Activated CD4-positive, alpha-beta T cell treated with anti-CD3 and anti-CD28 coated beads, Interleukin-2, amount 10 ng/mL, durations not matched to agents 24 days and 14 days (primary cell): ENCODE data around the gene CD163. TPM values are rescaled to one million over a fixed set of nuclear protein-coding genes. Genes with fewer than 3 reads are reported as not detected.
"Not testable (repeated sequence)": the region's sequence is repeated elsewhere in the genome, so short reads cannot be mapped to it uniquely, and the experiment has no call there.

Experiments
- DNase-seq: peaks from one replicate; pipeline ENCODE4 v3.0.0; 2022
- H3K27ac Mint-ChIP-seq: one replicate; pipeline ENCODE4 v1.8.0; 2022; ENCODE audit warnings: mild to moderate bottlenecking, mixed read lengths
- H3K27me3 Mint-ChIP-seq: one replicate; pipeline ENCODE4 v1.8.0; 2022; ENCODE audit warnings: mixed read lengths
- H3K36me3 Mint-ChIP-seq: one replicate; pipeline ENCODE4 v1.8.0; 2022; ENCODE audit warnings: low read depth, mild to moderate bottlenecking, mixed read lengths
- H3K4me1 Mint-ChIP-seq: one replicate; pipeline ENCODE4 v1.8.0; 2021; ENCODE audit warnings: mixed read lengths
- H3K4me3 Mint-ChIP-seq: one replicate; pipeline ENCODE4 v1.8.0; 2022; ENCODE audit warnings: mild to moderate bottlenecking, moderate library complexity, mixed read lengths
- H3K9me3 Mint-ChIP-seq: one replicate; pipeline ENCODE4 v1.8.0; 2021; ENCODE audit warnings: mixed read lengths
- intact Hi-C: fragments of 100-400 bp; cut with micrococcal nuclease; formaldehyde crosslinking; loops from one replicate; pipeline ENCODE4 v1.15.1; 2023
- total RNA-seq: library from RNA; stranded (reverse); gene quantifications from 2 replicates; pipeline ENCODE4 v1.2.3, GENCODE V29; 2022

CD163 gene
- total RNA-seq, 1 donor from 2014 or later: not detected

- peaks cover 38% of the 10 kb centered on the region for H3K27me3 Mint-ChIP-seq
- intact Hi-C loops, H3K9me3 Mint-ChIP-seq, DNase-seq, H3K4me3 Mint-ChIP-seq, H3K27ac Mint-ChIP-seq, H3K4me1 Mint-ChIP-seq, H3K36me3 Mint-ChIP-seq: not testable (repeated sequence)
Observed at GRCh38 chr12:7438291-7438995, 65.1 kb downstream of the CD163 start.

- Mint-ChIP-seq H3K27ac (peak overlapping the region; percentile 62), H3K27me3 (peaks cover 36% of the 10 kb centered on the region)
- H3K9me3 Mint-ChIP-seq, H3K4me3 Mint-ChIP-seq, DNase-seq, H3K36me3 Mint-ChIP-seq, H3K4me1 Mint-ChIP-seq, intact Hi-C loops: not testable (repeated sequence)
Observed at GRCh38 chr12:7437494-7437893, 66.1 kb downstream of the CD163 start.

- Mint-ChIP-seq H3K27me3 (peaks cover 20% of the 10 kb centered on the region), H3K4me1 (peaks cover 2% of the 10 kb centered on the region), H3K4me3 (no peak overlapping the region), H3K36me3 (no peaks in the 10 kb centered on the region), H3K9me3 (no peaks in the 10 kb centered on the region), H3K27ac (no peak overlapping the region)
- intact Hi-C loops: no loop called here
- DNase-seq: no peak
Observed at GRCh38 chr12:7434670-7435069, 68.9 kb downstream of the CD163 start.

- H3K36me3 Mint-ChIP-seq: no peaks in the 10 kb centered on the region
- intact Hi-C loops: no loop called here
- no peak overlapping the region for H3K27ac Mint-ChIP-seq
- no peaks in the 10 kb centered on the region for H3K9me3 Mint-ChIP-seq
- H3K27me3 Mint-ChIP-seq: peaks cover 11% of the 10 kb centered on the region
- H3K4me1 Mint-ChIP-seq: no peaks in the 10 kb centered on the region
- H3K4me3 Mint-ChIP-seq: no peak overlapping the region
- DNase-seq: no peak
Observed at GRCh38 chr12:7433276-7433822, 70.2 kb downstream of the CD163 start.

GRCh38 chr12:7431993-7432685 lies 71.4 kb downstream of the CD163 start:
- no peak overlapping the region for H3K4me3 Mint-ChIP-seq
- H3K27ac Mint-ChIP-seq: no peak overlapping the region
- no peaks in the 10 kb centered on the region for H3K9me3 Mint-ChIP-seq
- H3K4me1 Mint-ChIP-seq: no peaks in the 10 kb centered on the region
- intact Hi-C loops: no loop called here
- no peaks in the 10 kb centered on the region for H3K36me3 Mint-ChIP-seq
- no peak for DNase-seq
- H3K27me3 Mint-ChIP-seq: peaks cover 6% of the 10 kb centered on the region

Other genes starting within 250 kb of the CD163 start
- gene ACSM4, start 199.7 kb downstream of the CD163 start, total RNA-seq: not detected in 2 replicates
- not detected in 2 replicates for gene CD163L1, start 59.6 kb downstream of the CD163 start, total RNA-seq
- not detected in 2 replicates for gene APOBEC1, start 162.1 kb upstream of the CD163 start, total RNA-seq
- not detected in 2 replicates for gene GDF3, start 192.0 kb upstream of the CD163 start, total RNA-seq
- gene DPPA3, start 207.7 kb upstream of the CD163 start, total RNA-seq: not detected in 2 replicates
- gene CLEC4C, start 243.6 kb upstream of the CD163 start, total RNA-seq: not detected in 2 replicates